ENCODE data around the gene USE1. TPM values are rescaled to one million over a fixed set of nuclear protein-coding genes. Genes with fewer than 3 reads are reported as not detected.

The USE1 gene
- 10 to 100 TPM; 12.8 to 22.4 (median 16.4) TPM for total RNA-seq
- 10 to 100 TPM; 43.3 to 46.6 TPM for polyA plus RNA-seq

- H3K9me3 ChIP-seq: no peaks in the 10 kb centered on the region
- H3K4me1 ChIP-seq: peaks cover 0 to 5% (median 4%) of the 10 kb centered on the region in 3 donors
- FAIRE-seq (no peak), DNase-seq (peak; percentile 89 to 96 (median 92)), ATAC-seq (peak; percentile 95 to 97 (median 96))
- WGBS, 2 donors: 3 to 4% methylated on average over 52 to 56 of the region's 56 CpGs
- no peak for TF ChIP-seq CTCF (IDR thresholded peaks at IDR 0.05)
- H3K4me3 ChIP-seq: peak within 1 kb of the TSS; percentile 55 to 66 (median 60)
- H3K27ac ChIP-seq: peak within 1 kb of the TSS; percentile 88 to 96 (median 88)
- no peaks in the 10 kb centered on the region for H3K27me3 ChIP-seq
- intact Hi-C loops (cut with DNase I): no loop called here
- peaks cover 0 to 12% (median 0%) of the 10 kb centered on the region in 3 donors for H3K36me3 ChIP-seq
These were observed at the start of gene USE1 for GRCh38 chr19:17215127-17215971. Gene USE1, plus strand, starts transcription at chr19:17215357. Its CDS starts 49 bp downstream, at chr19:17215406.

GRCh38 chr19:17165715-17166114 lies 49.4 kb upstream of the USE1 start:
- no peak for DNase-seq
- Histone ChIP-seq H3K27ac (no peak overlapping the region), H3K36me3 (peaks cover 0 to 47% (median 6%) of the 10 kb centered on the region in 3 donors), H3K27me3 (no peaks in the 10 kb centered on the region), H3K4me3 (no peak overlapping the region), H3K4me1 (no peaks in the 10 kb centered on the region), H3K9me3 (no peaks in the 10 kb centered on the region)
- 96 to 97% methylated on average over 5 of the region's 5 CpGs for whole genome bisulfite sequencing, 2 donors
- intact Hi-C loops (cut with DNase I): no loop called here
- FAIRE-seq: no peak
- no peak for ATAC-seq
- no peak for TF ChIP-seq CTCF (IDR thresholded peaks at IDR 0.05)

GRCh38 chr19:17170538-17171297 lies 44.4 kb upstream of the USE1 start:
- peaks cover 0 to 32% (median 13%) of the 10 kb centered on the region in 3 donors for H3K36me3 ChIP-seq
- H3K4me3 ChIP-seq: no peak overlapping the region
- no peaks in the 10 kb centered on the region for H3K4me1 ChIP-seq
- no peak overlapping the region for H3K27ac ChIP-seq
- no peak for FAIRE-seq
- no peak for TF ChIP-seq CTCF (IDR thresholded peaks at IDR 0.05)
- DNase-seq: no peak
- no peak for ATAC-seq
- intact Hi-C loops (cut with DNase I): no loop called here
- 89% methylated on average over 13 of the region's 13 CpGs for WGBS, 2 donors
- no peaks in the 10 kb centered on the region for H3K9me3 ChIP-seq
- H3K27me3 ChIP-seq: no peaks in the 10 kb centered on the region

- no peak for ATAC-seq
- Histone ChIP-seq H3K27ac (no peak overlapping the region), H3K4me3 (no peak overlapping the region), H3K9me3 (no peaks in the 10 kb centered on the region), H3K27me3 (no peaks in the 10 kb centered on the region), H3K36me3 (peaks cover 0 to 33% (median 13%) of the 10 kb centered on the region in 3 donors), H3K4me1 (no peaks in the 10 kb centered on the region)
- WGBS, 2 donors: 91 to 95% methylated on average over 8 of the region's 8 CpGs
- FAIRE-seq: no peak
- intact Hi-C loops (cut with DNase I): no loop called here
- DNase-seq: no peak
- no peak for TF ChIP-seq CTCF (IDR thresholded peaks at IDR 0.05)
These were observed 43.3 kb upstream of the USE1 start for GRCh38 chr19:17171874-17172273.
